ENCODE results near the gene CLMN.

The CLMN gene

GRCh38 chr14:95312311-95312710, 7.4 kb downstream of the CLMN start:
- no peak for TF ChIP-seq CTCF (IDR thresholded peaks at IDR 0.05; ENCODE audit: borderline replicate concordance, insufficient read depth, low read depth, low read length)
- H3K4me3 ChIP-seq (ENCODE audit: low read depth, low read length): no peak overlapping the region

- H3K4me3 ChIP-seq (ENCODE audit: low read depth, low read length): no peak overlapping the region
- no peak for TF ChIP-seq CTCF (IDR thresholded peaks at IDR 0.05; ENCODE audit: borderline replicate concordance, insufficient read depth, low read depth, low read length)
Measured at GRCh38 chr14:95311752-95312151, 8.0 kb downstream of the CLMN start.

GRCh38 chr14:95310635-95311380, 8.9 kb downstream of the CLMN start:
- no peak for TF ChIP-seq CTCF (IDR thresholded peaks at IDR 0.05; ENCODE audit: borderline replicate concordance, insufficient read depth, low read depth, low read length)
- H3K4me3 ChIP-seq (ENCODE audit: low read depth, low read length): no peak overlapping the region

GRCh38 chr14:95309261-95310051, 10.3 kb downstream of the CLMN start:
- no peak for TF ChIP-seq CTCF (IDR thresholded peaks at IDR 0.05; ENCODE audit: borderline replicate concordance, insufficient read depth, low read depth, low read length)
- no peak overlapping the region for H3K4me3 ChIP-seq (ENCODE audit: low read depth, low read length)

- no peak for TF ChIP-seq CTCF (IDR thresholded peaks at IDR 0.05; ENCODE audit: borderline replicate concordance, insufficient read depth, low read depth, low read length)
Measured at GRCh38 chr14:95308073-95308472, 11.6 kb downstream of the CLMN start.

GRCh38 chr14:95307402-95308041, 12.2 kb downstream of the CLMN start:
- H3K4me3 ChIP-seq (ENCODE audit: low read depth, low read length): no peak overlapping the region
- TF ChIP-seq CTCF (IDR thresholded peaks at IDR 0.05; ENCODE audit: borderline replicate concordance, insufficient read depth, low read depth, low read length): no peak

More at GRCh38 chr14:95308073-95308472, 11.6 kb downstream of the CLMN start:
- H3K4me3 ChIP-seq (ENCODE audit: low read depth, low read length): no peak overlapping the region

All from GM12875 (cell line).